Testis (tissue), 3 donors: ENCODE data around the gene ASIC1. TPM values are rescaled to one million over a fixed set of nuclear protein-coding genes. Genes with fewer than 3 reads are reported as not detected.
A peak's percentile ranks its signal among the peaks of the same experiment; 100 is the strongest.

Experiments used
- DNase-seq: peaks from one replicate; pipeline ENCODE4 v3.0.0-alpha.2; 2019
- H3K27ac ChIP-seq, 2 donors: fragments of 200-600 bp; sonication (generic); one replicate each; pipeline ENCODE4 v1.5.1; 2019
- H3K27me3 ChIP-seq: fragments of 200-600 bp; sonication (generic); one replicate; pipeline ENCODE4 v1.5.1; 2019
- H3K36me3 ChIP-seq: fragments of 200-600 bp; sonication (generic); one replicate; pipeline ENCODE4 v1.5.1; 2017; ENCODE audit warnings: low read depth; ENCODE audit errors: missing control alignments
- H3K4me1 ChIP-seq: fragments of 200-600 bp; sonication (generic); one replicate; pipeline ENCODE4 v1.5.1; 2019
- H3K4me3 ChIP-seq, 2 donors: fragments of 200-600 bp; sonication (generic); one replicate each; pipeline ENCODE4 v1.5.1; 2017 to 2019
- H3K9me3 ChIP-seq: fragments of 200-600 bp; sonication (generic); one replicate; pipeline ENCODE4 v1.5.1; 2017
- CTCF ChIP-seq, 3 experiments: fragments of 450-650 bp in 2 of 3; fragments of 200-600 bp in 1 of 3; sonication (generic) in 1 of 3; IDR thresholded peaks; one replicate each; pipeline ENCODE4 v1.5.1; 2016 to 2019; ENCODE audit warnings: antibody characterized with exemption in 3 of 3, mild to moderate bottlenecking in 2 of 3, moderate library complexity in 1 of 3
- POLR2A ChIP-seq: fragments of 450-650 bp; IDR thresholded peaks from one replicate; pipeline ENCODE4 v1.6.1; 2017; ENCODE audit warnings: antibody characterized with exemption, mild to moderate bottlenecking, moderate library complexity
- WGBS, 2 donors: methylation state at CpG; one replicate each; pipeline ENCODE4 v1.1.5; 2018; 5-methylcytosine and 5-hydroxymethylcytosine counted together
- intact Hi-C: fragments of 100-400 bp; cut with DNase I; formaldehyde crosslinking; loops from one replicate; pipeline ENCODE4 v1.15.1; 2023; ENCODE audit warnings: low total_unique reads
- polyA plus RNA-seq: library from polyadenylated mRNA; stranded (reverse); fragments of 350-450 nt; fragmentation: Illumina TruSeq; extraction: RNeasy Lipid Tissue Mini Kit (QIAGEN cat#74804); gene quantifications from one replicate; pipeline ENCODE4 v1.2.3, GENCODE V29; 2014; ENCODE audit warnings: low read depth, low replicate concordance; ENCODE audit not compliant: insufficient read depth
- total RNA-seq, 2 donors: library from RNA; depleted of rRNA; stranded (reverse); fragments of >200 nt; gene quantifications; one replicate each; pipeline ENCODE4 v1.2.3, GENCODE V29; 2016

ASIC1 gene
- total and polyA plus RNA-seq, 3 donors from 2014 or later, result 1.9 to 3.5 (median 2.7) TPM

DNA sequence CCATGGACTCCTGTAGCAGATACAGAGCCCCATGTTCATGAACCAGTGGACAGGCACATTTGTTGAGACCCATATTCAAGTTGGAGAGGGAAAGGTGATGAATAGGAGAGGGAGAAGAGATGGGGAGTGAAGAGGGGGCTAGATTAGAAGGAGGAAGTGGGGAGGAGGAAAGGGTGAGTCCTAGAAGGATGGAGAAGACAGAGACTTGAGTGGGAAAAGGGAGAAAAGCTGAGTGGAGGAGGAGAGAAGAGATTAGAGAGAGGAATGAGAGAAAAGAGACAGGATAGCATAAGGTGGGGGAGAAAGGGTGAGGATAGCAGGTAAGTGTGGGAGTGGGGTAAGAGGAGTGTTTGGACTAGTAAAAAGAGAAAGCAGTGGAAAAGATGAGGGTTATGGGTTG lies 4.9 kb upstream of the ASIC1 start:
- no peak for DNase-seq
- no peaks in the 10 kb centered on the region for H3K9me3 ChIP-seq
- no peaks in the 10 kb centered on the region for H3K27me3 ChIP-seq
- TF ChIP-seq CTCF (IDR thresholded peaks at IDR 0.05), result no peak
- TF ChIP-seq POLR2A, result no peak
- H3K27ac ChIP-seq, result no peak overlapping the region
- no peak overlapping the region for H3K4me3 ChIP-seq
- H3K36me3 ChIP-seq, result no peaks in the 10 kb centered on the region
- H3K4me1 ChIP-seq, result peaks cover 19% of the 10 kb centered on the region
- intact Hi-C loops, result no loop called here

DNA sequence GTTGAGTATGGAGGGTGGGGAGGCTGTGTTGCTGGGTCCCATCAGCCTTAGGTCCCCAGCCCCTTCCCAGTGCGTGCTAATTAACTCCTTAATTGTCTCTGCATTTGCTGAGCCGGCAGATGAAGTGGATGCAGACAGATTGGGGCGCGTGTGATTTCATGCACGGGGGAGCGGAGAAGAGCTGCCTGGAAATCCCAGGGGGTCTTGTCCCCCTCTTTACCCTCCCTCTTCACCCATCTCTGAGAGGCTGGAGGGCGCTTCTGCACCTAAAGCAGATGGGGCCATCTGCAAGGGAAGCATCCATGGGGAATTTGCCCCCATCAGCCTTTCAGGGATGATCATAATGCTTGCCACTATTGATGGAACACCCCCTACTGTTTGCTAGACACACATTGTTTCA lies 4.4 kb upstream of the ASIC1 start:
- H3K36me3 ChIP-seq, result no peaks in the 10 kb centered on the region
- DNase-seq, result no peak
- H3K4me3 ChIP-seq, result no peak overlapping the region
- H3K27me3 ChIP-seq, result no peaks in the 10 kb centered on the region
- H3K4me1 ChIP-seq, result peaks cover 21% of the 10 kb centered on the region
- no peaks in the 10 kb centered on the region for H3K9me3 ChIP-seq
- no peak overlapping the region for H3K27ac ChIP-seq
- no peak for TF ChIP-seq CTCF (IDR thresholded peaks at IDR 0.05)
- TF ChIP-seq POLR2A, result no peak
- intact Hi-C loops, result no loop called here
- WGBS, 2 donors, result 79 to 88% methylated on average over 5 to 7 of the region's 7 CpGs

- H3K4me1 ChIP-seq, result peaks cover 23% of the 10 kb centered on the region
- TF ChIP-seq CTCF (IDR thresholded peaks at IDR 0.05) (no peak), POLR2A (no peak)
- no peak overlapping the region for H3K27ac ChIP-seq
- H3K27me3 ChIP-seq, result no peaks in the 10 kb centered on the region
- no peak for DNase-seq
- no peak overlapping the region for H3K4me3 ChIP-seq
- no peaks in the 10 kb centered on the region for H3K36me3 ChIP-seq
- WGBS, 2 donors, result 75 to 88% methylated on average over 1 of the region's 1 CpG
- H3K9me3 ChIP-seq, result no peaks in the 10 kb centered on the region
- intact Hi-C loops, result no loop called here
Observed at GRCh38 chr12:50053583-50053982, 3.8 kb upstream of the ASIC1 start.

- peaks cover 17% of the 10 kb centered on the region for H3K4me1 ChIP-seq
- TF ChIP-seq CTCF (IDR thresholded peaks at IDR 0.05) (peak; percentile 57 to 84 (median 62)), POLR2A (no peak)
- DNase-seq, result peak; percentile 58
- no peak overlapping the region for H3K27ac ChIP-seq
- no peaks in the 10 kb centered on the region for H3K36me3 ChIP-seq
- intact Hi-C loops, result loop anchor here (5.0 kb wide), 1 partner anchor 84 kb away; the partner anchor contains the start of gene AQP6
- no peaks in the 10 kb centered on the region for H3K27me3 ChIP-seq
- no peak overlapping the region for H3K4me3 ChIP-seq
- no peaks in the 10 kb centered on the region for H3K9me3 ChIP-seq
- 11 to 12% methylated on average over 16 to 17 of the region's 17 CpGs for WGBS, 2 donors
Observed at GRCh38 chr12:50055831-50056638, 1.4 kb upstream of the ASIC1 start.

- H3K27ac ChIP-seq, result no peak overlapping the region
- no peaks in the 10 kb centered on the region for H3K27me3 ChIP-seq
- H3K36me3 ChIP-seq, result no peaks in the 10 kb centered on the region
- TF ChIP-seq CTCF (IDR thresholded peaks at IDR 0.05) (no peak), POLR2A (no peak)
- no peak for DNase-seq
- 6 to 15% methylated on average over 3 of the region's 3 CpGs for WGBS, 2 donors
- intact Hi-C loops, result loop anchor here (5.0 kb wide), 1 partner anchor 84 kb away; the partner anchor contains the start of gene AQP6
- no peak overlapping the region for H3K4me3 ChIP-seq
- H3K9me3 ChIP-seq, result no peaks in the 10 kb centered on the region
- peaks cover 17% of the 10 kb centered on the region for H3K4me1 ChIP-seq
Observed at GRCh38 chr12:50056639-50056976, 788 bp upstream of the ASIC1 start.
